HG03565 (cell line): ENCODE measurements around the gene SAG.
A peak's percentile ranks its signal among the peaks of the same experiment; 100 is the strongest.

Experiments used
- ATAC-seq: cut with Tn5 transposase; IDR thresholded peaks from one replicate; pipeline ENCODE4 v1.9.1; 2021; ENCODE audit warnings: mild to moderate bottlenecking, moderate library complexity; ENCODE audit not compliant: unreplicated experiment

Gene SAG

GRCh38 chr2:233307565-233307964 lies at the start of gene SAG:
TSS of gene SAG (plus strand) at chr2:233307816. CDS start at chr2:233309190, 1,374 bp downstream.
- ATAC-seq: no peak

DNA sequence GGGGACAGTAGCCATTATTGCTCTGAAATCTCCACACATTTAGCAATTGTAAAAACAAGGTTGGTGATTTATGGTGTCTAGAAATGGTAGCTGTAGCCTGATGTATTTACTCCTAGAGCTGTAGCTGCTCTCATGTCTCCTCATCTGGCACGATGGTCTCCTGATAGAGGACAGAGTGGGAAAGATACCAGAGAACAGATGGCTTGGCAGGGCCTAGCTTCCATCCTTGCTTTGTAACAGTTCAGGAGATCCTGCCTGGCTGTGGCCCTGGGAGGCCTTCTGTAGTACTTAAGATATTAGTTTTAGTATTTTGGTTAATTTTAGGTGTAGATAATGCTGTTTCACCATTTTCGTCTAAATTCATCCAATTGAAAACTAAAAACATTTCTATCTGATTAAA lies 49.4 kb upstream of the SAG start:
- ATAC-seq: no peak

DNA sequence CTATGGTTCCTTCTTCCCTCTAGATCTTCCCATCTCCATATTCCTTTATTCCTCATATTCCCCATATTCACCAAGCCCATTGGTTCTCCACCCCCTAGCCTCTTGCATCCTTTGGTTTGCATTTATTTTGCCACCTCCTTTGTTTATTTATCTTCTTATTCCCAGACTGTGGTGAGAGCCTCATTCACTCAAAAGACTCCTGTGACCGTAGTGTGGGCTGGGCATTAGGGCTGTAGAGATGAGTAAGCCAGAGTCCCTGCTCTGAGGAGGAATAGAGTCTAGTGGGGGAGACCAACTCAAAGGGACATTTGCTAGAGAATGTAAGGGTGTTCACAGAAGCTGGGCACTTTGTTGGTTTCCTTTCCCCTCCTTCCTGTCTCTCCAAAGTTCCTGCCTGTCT lies 47.9 kb upstream of the SAG start:
- no peak for ATAC-seq

DNA sequence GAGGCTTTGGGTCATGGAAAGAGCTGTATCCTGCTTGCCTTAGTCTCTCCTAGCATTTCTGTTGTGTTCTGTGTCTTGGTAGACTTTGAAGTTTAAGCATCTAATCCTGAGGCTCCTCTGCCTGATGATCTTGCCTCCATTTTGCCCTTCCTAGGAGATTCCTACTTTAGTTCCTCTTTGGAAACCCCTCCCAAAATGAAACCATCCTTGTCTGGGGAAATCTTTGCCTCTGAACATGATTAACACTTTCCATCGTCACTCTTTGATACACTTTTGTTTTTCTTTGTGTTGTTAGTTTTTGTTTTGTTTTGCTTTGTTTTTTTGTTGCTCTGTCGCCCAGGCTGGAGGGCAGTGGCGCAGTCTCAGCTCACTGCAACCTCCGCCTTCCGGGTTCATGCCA lies 47.0 kb upstream of the SAG start:
- ATAC-seq: no peak

DNA sequence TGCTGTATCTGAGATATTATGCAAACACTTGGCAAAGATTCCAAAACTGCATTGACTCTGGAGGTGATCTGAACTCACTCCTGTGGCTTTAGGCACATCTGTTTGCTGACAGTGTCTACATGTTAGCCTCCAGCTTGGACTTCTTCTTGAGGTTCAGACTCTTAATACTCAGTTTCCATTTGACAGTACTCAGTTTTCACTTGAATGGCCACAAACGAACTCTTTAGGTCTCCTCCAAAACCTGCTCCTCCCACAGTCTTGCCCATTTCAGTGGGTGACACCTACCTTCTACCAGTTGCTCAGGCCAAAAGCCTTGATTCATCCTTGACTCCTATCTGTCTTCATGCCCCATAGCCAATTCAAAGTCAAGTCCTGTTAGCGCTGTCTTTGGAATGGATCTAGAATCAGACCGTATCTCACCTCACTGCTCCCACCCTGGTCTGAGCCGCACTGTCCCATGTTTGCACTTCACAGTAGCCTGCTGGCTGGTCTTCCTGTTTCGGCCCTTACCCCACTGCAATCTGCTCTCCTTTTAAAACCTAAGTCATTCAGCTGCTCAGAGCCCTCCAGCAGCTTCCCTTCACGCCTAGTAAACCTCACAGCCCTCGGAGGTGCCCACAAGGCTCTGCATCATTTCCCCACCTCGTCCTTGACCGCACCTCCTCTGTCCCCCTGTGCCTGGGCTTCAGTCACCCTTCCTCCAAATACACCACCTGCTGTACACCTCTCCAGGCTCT lies 45.6 kb upstream of the SAG start:
- peak; percentile 68 for ATAC-seq

DNA sequence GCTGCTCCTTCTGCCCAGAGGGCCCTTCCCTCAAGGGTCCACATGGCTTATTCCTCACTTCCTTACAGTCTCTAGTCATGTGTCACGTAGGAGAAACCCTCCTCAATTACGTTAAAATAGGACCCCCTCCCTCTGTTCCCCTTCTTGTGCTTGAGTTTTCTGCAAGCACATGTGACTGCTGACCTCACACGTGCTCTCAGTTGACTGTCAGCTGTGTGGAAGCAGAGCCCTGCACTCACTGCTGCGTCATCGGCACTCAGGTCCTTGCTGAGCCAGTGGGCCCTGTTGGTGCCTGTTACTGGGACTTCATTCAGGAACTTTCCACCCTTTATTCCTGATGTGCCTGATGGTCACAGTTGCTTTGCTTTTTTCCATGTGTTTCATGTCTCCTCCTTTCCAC lies 45.1 kb upstream of the SAG start:
- ATAC-seq: no peak

- no peak for ATAC-seq
These were observed 44.5 kb upstream of the SAG start for GRCh38 chr2:233263045-233263570.

- no peak for ATAC-seq
These were observed 42.9 kb upstream of the SAG start for GRCh38 chr2:233264667-233265066.

DNA sequence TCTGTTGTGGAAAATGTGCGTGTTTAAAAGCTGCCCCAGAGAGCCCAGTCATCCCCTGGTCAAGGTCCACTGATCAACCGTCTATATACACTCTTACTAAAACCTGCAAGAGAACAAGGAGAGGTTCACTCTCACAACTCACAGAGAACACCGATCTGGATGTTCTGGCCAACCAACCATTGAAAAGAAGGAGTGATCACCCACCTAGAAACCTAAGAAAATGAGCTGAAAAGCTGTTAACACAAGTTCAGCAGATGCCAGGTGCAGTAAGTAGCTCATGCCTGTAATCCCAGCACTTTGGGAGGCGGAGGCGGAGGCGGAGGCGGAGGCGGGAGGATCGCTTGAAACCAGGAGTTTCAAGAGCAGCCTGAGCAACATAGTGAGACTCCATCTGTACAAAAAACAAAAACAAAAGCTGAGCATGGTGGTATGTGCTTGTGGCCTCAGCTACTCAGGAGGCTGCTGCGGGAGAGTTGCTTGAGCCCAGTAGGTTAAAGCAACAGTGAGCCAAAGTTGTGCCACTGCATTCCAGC lies 41.7 kb upstream of the SAG start:
- no peak for ATAC-seq

GRCh38 chr2:233266481-233266880 lies 41.1 kb upstream of the SAG start:
- no peak for ATAC-seq

GRCh38 chr2:233267516-233268245 lies 39.9 kb upstream of the SAG start:
- ATAC-seq: peak; percentile 80

GRCh38 chr2:233270366-233270765 lies 37.2 kb upstream of the SAG start:
- no peak for ATAC-seq

GRCh38 chr2:233270951-233271350 lies 36.7 kb upstream of the SAG start:
- ATAC-seq: no peak

GRCh38 chr2:233271693-233272092 lies 35.9 kb upstream of the SAG start:
- ATAC-seq: no peak

- ATAC-seq: no peak
These were observed 34.5 kb upstream of the SAG start for GRCh38 chr2:233273120-233273519.

GRCh38 chr2:233275223-233275622 lies 32.4 kb upstream of the SAG start:
- ATAC-seq: no peak

GRCh38 chr2:233278921-233279320 lies 28.7 kb upstream of the SAG start:
- ATAC-seq: no peak

DNA sequence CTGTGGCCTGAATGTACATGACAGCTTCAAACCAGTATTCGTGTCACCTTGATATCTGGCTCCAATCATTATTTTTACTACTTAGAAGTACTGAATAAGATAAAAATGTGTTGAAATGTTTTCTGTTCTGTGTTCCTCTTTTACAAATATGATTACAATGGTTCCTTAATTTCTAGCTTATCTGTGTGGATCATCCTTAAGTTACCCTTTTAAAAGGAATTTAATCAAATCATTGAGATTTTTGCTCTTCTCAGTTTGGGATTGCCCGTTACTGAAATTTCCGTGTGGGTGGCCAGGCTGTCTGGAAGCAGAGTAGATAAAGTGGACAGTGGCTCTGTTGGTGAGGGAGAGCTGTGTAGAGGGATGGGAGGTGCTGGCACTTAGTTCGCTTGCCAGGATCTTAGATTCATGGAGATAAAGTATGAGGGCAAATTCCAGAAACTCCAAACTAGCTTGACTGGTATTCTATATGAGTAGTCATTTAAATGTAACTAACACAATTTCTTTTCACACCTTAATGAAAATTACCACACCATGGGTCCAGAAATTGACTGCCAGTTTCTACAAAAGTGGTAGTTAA lies 27.4 kb upstream of the SAG start:
- ATAC-seq: no peak

- no peak for ATAC-seq
These were observed 26.1 kb upstream of the SAG start for GRCh38 chr2:233281553-233281952.

GRCh38 chr2:233281992-233282603 lies 25.5 kb upstream of the SAG start:
- ATAC-seq: no peak

DNA sequence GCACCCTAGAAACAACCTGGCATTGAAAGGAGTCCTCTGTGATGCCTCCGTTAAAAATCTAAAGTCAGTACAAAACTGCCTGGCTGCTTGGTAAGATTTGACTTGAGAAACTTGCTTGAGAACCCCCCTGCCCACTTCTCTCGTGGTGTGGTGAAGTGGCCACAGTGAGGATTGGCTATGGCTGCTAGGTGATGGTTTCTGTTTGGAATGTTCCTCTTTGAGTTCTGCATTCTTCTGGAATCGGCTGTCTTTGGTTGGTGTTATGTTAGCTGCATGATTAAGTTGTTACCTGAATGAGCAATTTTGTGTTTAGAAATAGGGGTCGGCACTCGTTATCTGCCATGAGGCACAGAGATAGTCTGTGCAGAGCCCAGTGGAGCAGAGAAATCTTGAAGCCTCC lies 21.7 kb upstream of the SAG start:
- ATAC-seq: no peak
